ENCODE data around the gene RTP3.

GRCh38 chr3:46537779-46538178 lies 40.0 kb downstream of the RTP3 start:
- no peak for TF ChIP-seq CTCF (IDR thresholded peaks at IDR 0.05 in 4 of 5, conservative IDR thresholded peaks at IDR 0.05 in 1 of 5)
- TF ChIP-seq POLR2A (IDR thresholded peaks at IDR 0.05) = no peak

Data from gastrocnemius medialis (tissue), 4 donors.